Measurements from ENCODE around the gene WLS.
"Not testable (repeated sequence)": the region's sequence is repeated elsewhere in the genome, so short reads cannot be mapped to it uniquely, and the experiment has no call there.

The WLS gene

GRCh38 chr1:68232289-68233148, at the start of gene WLS:
Gene WLS (minus strand): TSS chr1:68232523. CDS start chr1:68232299, 224 bp downstream.
- DNase-seq, result no peak

- DNase-seq, result no peak
Observed at GRCh38 chr1:68280286-68280685, 48.0 kb upstream of the WLS start.

- DNase-seq, result no peak
Observed at GRCh38 chr1:68279846-68280245, 47.5 kb upstream of the WLS start.

- DNase-seq, result no peak
Observed at GRCh38 chr1:68278221-68278620, 45.9 kb upstream of the WLS start.

GRCh38 chr1:68276448-68276847, 44.1 kb upstream of the WLS start:
- DNase-seq, result no peak

- DNase-seq, result no peak
Observed at GRCh38 chr1:68273530-68273929, 41.2 kb upstream of the WLS start.

- no peak for DNase-seq
Observed at GRCh38 chr1:68271596-68271995, 39.3 kb upstream of the WLS start.

- DNase-seq, result no peak
Observed at GRCh38 chr1:68270951-68271350, 38.6 kb upstream of the WLS start.

- no peak for DNase-seq
Observed at GRCh38 chr1:68269637-68270430, 37.5 kb upstream of the WLS start.

GRCh38 chr1:68268896-68269483, 36.7 kb upstream of the WLS start:
- DNase-seq, result no peak

GRCh38 chr1:68256824-68257223, 24.5 kb upstream of the WLS start:
- not testable (repeated sequence) for DNase-seq

GRCh38 chr1:68255301-68255700, 23.0 kb upstream of the WLS start:
- DNase-seq, result no peak

GRCh38 chr1:68254667-68255226, 22.4 kb upstream of the WLS start:
- no peak for DNase-seq

GRCh38 chr1:68237040-68237439, 4.7 kb upstream of the WLS start:
- DNase-seq, result no peak

- DNase-seq, result no peak
Observed at GRCh38 chr1:68234094-68234493, 1.8 kb upstream of the WLS start.

GRCh38 chr1:68233202-68233601, 879 bp upstream of the WLS start:
- no peak for DNase-seq

GRCh38 chr1:68231627-68232288, 565 bp downstream of the WLS start:
- no peak for DNase-seq

- DNase-seq, result no peak
Observed at GRCh38 chr1:68230901-68231626, 1.3 kb downstream of the WLS start.

GRCh38 chr1:68230484-68230802, 1.9 kb downstream of the WLS start:
- DNase-seq, result no peak

- DNase-seq, result no peak
Observed at GRCh38 chr1:68229650-68230483, 2.5 kb downstream of the WLS start.

GRCh38 chr1:68228851-68229250, 3.5 kb downstream of the WLS start:
- no peak for DNase-seq

All from GF-D8 (cell line).